AG04450 (cell line): ENCODE data around the gene GPSM1. TPM values are rescaled to one million over a fixed set of nuclear protein-coding genes. Genes with fewer than 3 reads are reported as not detected.

Experiments used
- CTCF ChIA-PET: fragments of 300-600, 350-600 bp; formaldehyde crosslinking; extraction: SDS; loops from one replicate; lab custom pipeline; 2022; ENCODE audit warnings: antibody characterized with exemption, inconsistent platforms; lab: Charles Lee
- POLR2A ChIA-PET: fragments of 350-600 bp; formaldehyde crosslinking; extraction: SDS; loops from one replicate; lab custom pipeline; 2021; ENCODE audit warnings: antibody characterized with exemption, inconsistent platforms; lab: Yijun Ruan, JAX
- DNase-seq: peaks from one replicate; pipeline ENCODE4 v3.0.0-alpha.2; 2011; ENCODE audit warnings: low read depth, low spot score
- H3K27ac ChIP-seq: one replicate; pipeline ENCODE4 v1.5.1; 2012; ENCODE audit warnings: low read depth, low read length, control low read depth
- H3K27me3 ChIP-seq: one replicate; pipeline ENCODE4 v1.6.0; 2012; ENCODE audit warnings: low read length; ENCODE audit not compliant: control insufficient read depth, insufficient read depth
- H3K4me3 ChIP-seq: 2 replicates; pipeline ENCODE4 v1.5.1; 2011; ENCODE audit warnings: mild to moderate bottlenecking, low read depth, low read length, control low read depth
- H3K9me3 ChIP-seq: 2 replicates; pipeline ENCODE4 v1.5.1; 2012; ENCODE audit warnings: low read length; ENCODE audit not compliant: control insufficient read depth, insufficient read depth
- CTCF ChIP-seq: IDR thresholded peaks from 2 replicates; pipeline ENCODE4 v1.5.1; 2011; ENCODE audit warnings: low read depth, low read length, control low read depth, inconsistent platforms
- polyA plus RNA-seq: library from polyadenylated mRNA; depleted of rRNA; stranded (reverse); fragments of >200 nt; gene quantifications from 2 replicates; pipeline ENCODE4 v1.2.3, GENCODE V29; 2011

The GPSM1 gene
- polyA plus RNA-seq, 1 experiment: 22.5 TPM

GRCh38 chr9:136364942-136365774 is 37.8 kb downstream of the GPSM1 start:
- CTCF ChIA-PET: no interaction called here
- no peak for TF ChIP-seq CTCF
- no peak overlapping the region for H3K27ac ChIP-seq
- no peak for DNase-seq
- H3K27me3 ChIP-seq: no peaks in the 10 kb centered on the region
- peaks cover 9% of the 10 kb centered on the region; the same call in 1 of the 2 replicates for H3K9me3 ChIP-seq
- H3K4me3 ChIP-seq: no peak overlapping the region
- POLR2A ChIA-PET: no interaction called here

GRCh38 chr9:136365775-136366222 is 38.5 kb downstream of the GPSM1 start:
- H3K4me3 ChIP-seq: no peak overlapping the region
- ChIA-PET POLR2A (interaction anchor here (0.6 kb wide), 1 partner anchor 25 kb away, joined by 5 read pairs; no protein-coding TSS in a partner anchor), CTCF (interaction anchor here (0.6 kb wide), 1 partner anchor 28 kb away, joined by 3 read pairs; no protein-coding TSS in a partner anchor)
- H3K27me3 ChIP-seq: no peaks in the 10 kb centered on the region
- TF ChIP-seq CTCF: no peak
- DNase-seq: no peak
- peaks cover 10% of the 10 kb centered on the region; the same call in 1 of the 2 replicates for H3K9me3 ChIP-seq
- no peak overlapping the region for H3K27ac ChIP-seq

- POLR2A ChIA-PET: no interaction called here
- H3K4me3 ChIP-seq: no peak overlapping the region
- no peaks in the 10 kb centered on the region for H3K27me3 ChIP-seq
- no peak overlapping the region for H3K27ac ChIP-seq
- CTCF ChIA-PET: no interaction called here
- no peak for TF ChIP-seq CTCF
- peaks cover 15% of the 10 kb centered on the region; the same call in 1 of the 2 replicates for H3K9me3 ChIP-seq
- no peak for DNase-seq
Measured at GRCh38 chr9:136366826-136367225, 39.5 kb downstream of the GPSM1 start.

- no peak for DNase-seq
- POLR2A ChIA-PET: no interaction called here
- H3K27ac ChIP-seq: no peak overlapping the region
- H3K27me3 ChIP-seq: no peaks in the 10 kb centered on the region
- CTCF ChIA-PET: no interaction called here
- H3K4me3 ChIP-seq: no peak overlapping the region
- peaks cover 15% of the 10 kb centered on the region; the same call in 1 of the 2 replicates for H3K9me3 ChIP-seq
- no peak for TF ChIP-seq CTCF
Measured at GRCh38 chr9:136367296-136368145, 40.2 kb downstream of the GPSM1 start.
